Right forelimb (tissue), 1 donor: ENCODE results near the gene ZNF324B.
"Not testable (repeated sequence)": the region's sequence is repeated elsewhere in the genome, so short reads cannot be mapped to it uniquely, and the experiment has no call there.

Experiments used
- DNase-seq: peaks from one replicate; pipeline ENCODE4 v3.0.0-alpha.2; 2018

Gene ZNF324B

DNA sequence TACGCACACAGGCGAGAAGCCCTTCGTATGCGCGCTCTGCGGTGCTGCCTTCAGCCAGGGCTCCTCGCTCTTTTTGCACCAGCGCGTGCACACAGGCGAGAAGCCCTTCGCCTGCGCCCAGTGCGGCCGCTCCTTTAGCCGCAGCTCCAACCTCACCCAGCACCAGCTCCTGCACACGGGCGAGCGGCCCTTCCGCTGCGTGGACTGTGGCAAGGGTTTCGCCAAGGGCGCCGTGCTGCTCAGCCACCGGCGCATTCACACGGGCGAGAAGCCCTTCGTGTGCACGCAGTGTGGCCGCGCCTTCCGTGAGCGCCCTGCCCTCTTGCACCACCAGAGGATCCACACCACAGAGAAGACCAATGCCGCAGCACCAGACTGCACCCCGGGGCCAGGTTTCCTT, 4.7 kb downstream of the ZNF324B start:
- no peak for DNase-seq

DNA sequence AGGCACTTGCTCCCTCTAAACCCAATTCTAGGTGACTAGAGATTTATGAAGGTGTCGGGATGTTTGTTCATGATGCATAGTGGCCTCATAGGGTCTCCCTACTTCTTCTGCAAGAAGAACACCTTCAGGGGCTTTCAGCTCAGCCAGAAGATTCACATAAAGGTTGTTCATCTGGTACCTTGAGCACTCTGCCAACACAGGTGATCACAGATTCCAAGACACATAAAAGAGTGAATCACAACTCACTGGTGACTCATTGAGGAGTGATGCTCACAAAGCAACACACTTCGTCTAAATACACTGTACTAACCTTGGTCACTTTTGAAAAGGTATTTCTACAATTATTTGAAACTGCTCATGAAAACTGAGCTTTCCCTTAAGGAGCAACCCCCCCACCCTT, 8.6 kb downstream of the ZNF324B start:
- no peak for DNase-seq

DNA sequence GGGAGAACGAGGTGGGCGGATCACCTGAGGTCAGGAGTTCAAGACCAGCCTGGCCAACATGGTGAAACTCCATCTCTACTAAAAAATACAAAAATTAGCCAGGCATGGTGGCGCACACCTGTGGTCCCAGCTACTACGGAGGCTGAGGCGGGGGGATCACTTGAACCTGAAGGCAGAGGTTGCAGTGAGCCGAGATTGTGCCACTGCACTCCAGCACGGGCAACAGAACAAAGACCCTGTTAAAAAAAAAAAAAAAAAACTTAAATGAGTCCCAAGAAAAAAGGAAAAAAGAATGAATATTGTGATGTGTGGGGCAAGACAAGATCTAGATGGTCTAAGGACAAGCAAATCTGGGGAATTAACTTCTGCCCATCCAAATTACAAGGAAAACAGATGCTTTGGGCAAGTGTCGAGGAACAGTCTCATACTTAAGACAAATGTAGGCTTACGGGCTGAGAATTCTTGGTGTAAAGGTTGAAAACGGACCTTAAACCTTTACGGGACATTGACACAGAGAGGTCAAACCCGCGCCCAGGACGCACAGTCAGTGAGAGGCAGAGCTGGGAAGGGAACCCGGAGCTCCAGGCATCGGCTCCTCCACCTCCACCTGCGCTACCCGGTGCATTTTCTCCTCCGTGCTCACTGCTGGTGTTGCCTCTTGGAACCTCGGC, 14.8 kb downstream of the ZNF324B start:
- no peak for DNase-seq

DNA sequence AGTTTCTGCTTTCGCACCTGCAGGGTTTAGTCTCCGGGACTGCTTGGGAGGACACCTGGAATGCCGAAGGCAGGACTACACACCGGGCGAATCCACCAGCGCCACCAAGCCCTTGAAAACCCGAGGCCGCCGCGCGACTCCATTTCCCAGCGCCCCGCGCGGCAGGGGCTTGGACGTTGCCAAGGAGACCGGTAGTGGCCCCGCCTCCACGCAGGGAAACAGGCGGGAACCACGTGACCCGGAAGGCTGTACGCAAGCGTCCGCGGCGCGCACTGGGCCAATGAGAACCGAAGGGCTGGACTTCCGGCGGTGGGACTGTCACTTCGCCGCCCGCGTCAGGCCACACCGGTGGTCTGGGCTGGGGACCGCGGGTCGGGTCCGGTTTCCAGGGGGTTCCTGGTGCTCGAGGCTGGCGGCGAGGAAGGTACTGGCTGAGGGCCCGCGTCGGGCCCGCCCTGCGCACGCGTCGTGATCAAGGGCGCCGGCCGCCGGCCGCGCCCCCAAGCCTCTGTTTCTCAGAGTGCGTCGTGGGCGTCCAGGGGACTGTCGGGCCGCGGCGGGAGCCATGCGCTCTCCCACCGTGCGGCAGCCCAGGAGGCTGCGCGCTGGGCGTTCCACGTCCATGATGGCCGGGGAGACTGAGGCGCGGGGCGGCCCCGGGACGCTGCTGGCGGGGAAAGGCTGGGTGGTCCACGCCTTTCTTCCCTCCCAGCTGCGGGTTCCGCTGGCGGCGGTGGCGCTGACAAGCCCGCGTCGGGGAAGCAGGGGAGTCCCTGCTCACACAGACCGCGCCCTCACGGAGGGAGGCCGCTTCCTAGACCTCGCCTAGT, 15.6 kb downstream of the ZNF324B start, which contains the start of gene ZNF324:
Gene ZNF324, plus strand, starts transcription at position 321 of the 830 bp plus-strand sequence. CDS start 2,106 bp downstream, outside the sequence.
- DNase-seq, result peak; percentile 97

DNA sequence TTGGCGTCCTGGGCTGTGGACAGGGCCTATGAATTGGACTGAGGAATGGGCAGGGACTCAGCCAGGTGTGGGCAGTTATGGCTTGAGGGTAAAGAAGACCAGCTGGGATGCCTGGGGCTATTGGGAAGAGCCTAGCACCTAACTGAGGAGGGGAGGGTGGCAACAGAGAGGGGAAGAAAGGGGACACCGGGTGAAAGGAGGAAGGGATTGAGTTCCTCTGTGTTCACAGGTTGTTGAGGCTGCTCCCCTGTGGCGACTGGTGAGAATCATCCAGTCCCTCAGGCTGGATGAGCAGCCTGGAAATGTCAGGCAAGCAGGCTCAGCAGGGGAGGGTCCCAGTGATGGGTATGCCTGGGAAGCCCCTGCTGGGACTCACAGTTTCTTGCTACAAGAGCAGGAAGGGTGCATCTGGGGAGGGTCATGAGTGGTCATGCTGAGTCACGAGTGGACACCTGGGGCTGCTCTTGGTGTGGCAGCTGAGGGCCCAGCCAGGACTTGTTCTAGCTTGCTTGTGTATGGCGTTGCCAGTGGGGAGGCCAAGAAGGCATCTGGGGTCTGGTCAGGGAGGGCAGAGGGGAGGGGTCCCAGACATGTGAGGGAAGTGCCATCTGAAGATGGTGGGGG, 16.9 kb downstream of the ZNF324B start:
- DNase-seq, result no peak

DNA sequence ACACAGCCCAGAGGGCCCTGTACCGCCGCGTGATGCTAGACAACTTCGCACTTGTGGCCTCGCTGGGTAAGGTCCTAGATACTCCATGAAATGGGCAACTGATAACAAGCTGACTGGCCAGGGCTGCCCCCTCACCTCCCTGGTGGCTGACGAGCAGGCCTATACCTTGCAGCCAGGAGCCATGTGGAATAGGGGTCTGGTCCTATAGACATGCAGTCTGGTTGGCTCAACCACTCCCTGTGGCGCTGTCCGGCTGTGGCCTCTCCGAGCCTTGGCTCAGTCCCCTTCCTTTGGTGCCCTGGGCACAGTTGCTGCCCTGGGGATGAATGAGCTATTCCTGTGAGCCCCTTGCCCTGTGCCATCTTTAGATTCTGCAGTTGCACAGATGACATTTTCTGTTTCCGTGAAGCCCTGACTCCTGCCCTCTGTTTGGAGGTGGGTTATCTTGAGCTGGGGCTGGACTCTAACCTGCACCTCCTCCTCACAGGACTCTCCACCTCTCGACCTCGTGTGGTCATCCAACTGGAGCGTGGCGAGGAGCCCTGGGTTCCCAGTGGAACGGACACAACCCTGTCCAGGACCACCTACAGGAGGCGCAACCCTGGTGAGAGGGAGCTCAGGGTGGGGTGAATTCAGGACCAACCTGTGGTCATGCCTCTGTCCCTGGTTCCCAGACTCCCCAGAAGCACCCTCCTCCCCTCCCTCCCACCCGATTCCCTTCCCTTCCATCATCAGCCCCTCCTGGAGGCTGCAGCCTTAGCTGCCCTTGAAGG, 18.0 kb downstream of the ZNF324B start:
- DNase-seq, result no peak

DNA sequence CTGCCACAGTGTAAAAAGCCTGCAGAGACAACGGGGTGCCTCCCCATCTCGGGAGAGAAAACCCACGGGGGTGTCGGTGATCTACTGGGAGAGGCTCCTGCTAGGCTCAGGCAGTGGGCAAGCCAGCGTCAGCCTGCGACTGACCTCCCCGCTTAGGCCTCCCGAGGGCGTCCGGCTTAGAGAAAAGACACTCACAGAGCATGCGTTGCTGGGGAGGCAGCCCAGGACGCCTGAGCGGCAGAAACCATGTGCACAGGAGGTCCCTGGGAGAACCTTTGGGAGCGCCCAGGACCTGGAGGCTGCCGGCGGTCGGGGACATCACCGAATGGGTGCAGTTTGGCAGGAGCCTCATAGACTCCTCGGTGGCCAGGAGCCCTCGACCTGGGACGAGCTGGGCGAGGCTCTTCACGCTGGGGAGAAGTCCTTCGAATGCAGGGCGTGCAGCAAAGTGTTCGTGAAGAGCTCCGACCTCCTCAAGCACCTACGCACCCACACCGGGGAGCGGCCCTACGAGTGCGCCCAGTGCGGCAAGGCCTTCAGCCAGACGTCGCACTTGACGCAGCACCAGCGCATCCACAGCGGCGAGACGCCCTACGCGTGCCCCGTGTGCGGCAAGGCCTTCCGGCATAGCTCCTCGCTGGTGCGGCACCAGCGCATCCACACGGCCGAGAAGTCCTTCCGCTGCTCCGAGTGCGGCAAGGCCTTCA, 19.6 kb downstream of the ZNF324B start:
- not testable (repeated sequence) for DNase-seq

DNA sequence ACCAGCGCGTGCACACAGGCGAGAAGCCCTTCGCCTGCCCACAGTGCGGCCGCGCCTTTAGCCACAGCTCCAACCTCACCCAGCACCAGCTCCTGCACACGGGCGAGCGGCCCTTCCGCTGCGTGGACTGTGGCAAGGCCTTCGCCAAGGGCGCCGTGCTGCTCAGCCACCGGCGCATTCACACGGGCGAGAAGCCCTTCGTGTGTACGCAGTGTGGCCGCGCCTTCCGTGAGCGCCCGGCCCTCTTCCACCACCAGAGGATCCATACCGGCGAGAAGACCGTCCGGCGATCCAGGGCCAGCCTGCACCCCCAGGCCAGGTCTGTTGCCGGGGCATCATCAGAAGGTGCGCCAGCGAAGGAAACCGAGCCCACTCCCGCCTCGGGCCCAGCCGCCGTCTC, 20.3 kb downstream of the ZNF324B start:
- DNase-seq, result no peak

DNA sequence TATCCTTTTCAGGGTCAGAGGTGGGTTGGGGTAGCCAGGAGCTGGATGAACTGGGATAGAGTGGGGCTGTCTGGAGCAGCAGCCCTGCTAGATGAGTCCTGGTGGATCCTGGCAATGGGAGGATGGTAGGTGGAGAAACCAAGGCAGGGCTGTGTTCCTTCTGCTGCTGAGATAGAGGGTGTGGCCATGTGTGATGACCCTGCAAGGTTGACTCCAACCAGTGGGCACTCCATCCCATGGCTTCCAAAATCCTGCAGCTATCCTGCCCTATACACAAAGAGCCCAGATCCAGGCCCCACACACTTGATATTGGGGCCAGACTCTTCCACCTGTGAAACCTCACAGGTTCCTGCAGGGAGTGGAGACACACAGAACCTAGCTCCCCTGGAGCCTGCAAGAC, 22.4 kb downstream of the ZNF324B start:
- no peak for DNase-seq

DNA sequence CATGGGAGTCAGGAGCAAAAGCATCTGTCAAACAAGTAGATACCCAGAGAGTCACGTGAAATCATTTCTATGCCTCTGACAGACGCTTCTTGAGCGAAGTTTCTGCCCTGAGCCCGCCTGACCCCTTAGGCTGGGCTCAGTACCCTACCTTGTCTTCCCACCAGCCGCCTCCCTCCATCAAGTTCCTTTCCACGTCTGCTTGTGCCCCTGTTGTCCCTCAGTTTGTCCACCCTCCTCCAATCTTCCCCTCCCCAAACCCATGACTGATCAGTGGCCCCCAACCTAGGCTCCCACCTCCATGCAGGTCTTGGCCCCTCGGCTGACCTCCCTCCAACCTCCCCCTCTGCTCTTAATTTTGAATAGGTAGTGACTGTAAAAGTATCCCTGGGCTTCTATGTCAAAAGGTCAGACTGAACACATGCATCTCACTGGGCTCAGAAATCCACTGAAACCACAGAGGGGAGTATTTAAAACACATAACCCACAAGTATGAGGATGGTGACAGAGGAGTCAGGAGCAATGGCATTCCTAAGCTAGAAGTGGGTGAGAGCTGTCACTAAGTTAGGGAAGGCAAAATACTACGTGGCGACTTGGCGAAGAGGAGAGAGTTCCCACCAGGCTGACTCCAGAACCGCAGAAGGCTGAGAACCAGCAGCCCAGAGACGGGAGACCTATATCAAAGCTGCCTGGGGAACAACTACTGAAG, 23.0 kb downstream of the ZNF324B start:
- no peak for DNase-seq

DNA sequence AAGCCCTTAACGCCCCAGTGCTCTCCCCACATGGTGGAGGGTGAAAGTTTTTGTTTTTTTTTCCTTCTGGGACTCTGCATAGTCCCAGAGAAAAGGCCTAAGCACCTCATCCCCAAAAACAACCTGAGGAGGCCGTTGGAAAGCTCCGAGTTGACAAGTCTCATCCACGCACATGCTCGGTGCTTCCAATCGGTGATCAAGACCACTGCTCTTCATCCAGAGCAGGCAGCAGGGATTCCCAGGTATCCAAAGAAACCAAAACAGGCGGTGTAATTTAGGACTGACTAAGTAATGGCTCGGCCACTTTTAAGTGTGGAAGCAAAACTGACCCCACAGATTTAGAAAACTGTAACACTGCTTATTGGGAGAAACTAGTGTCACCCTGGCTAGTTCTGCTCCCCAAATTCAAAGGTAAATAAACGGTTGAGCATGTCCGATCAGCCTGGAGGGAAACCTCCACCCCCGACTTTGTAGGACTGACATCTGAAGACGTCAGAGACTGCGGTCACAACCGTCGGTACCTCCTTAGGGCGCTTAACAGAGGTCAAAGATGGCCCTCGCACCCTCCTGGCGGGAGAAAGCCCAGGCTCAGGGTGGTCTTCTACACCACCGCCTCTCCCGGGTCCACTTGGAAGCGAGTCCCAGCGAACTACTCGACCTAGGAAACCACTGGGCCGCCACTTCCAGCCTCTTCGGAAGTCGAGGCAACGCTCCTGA, 23.7 kb downstream of the ZNF324B start:
- DNase-seq, result no peak

DNA sequence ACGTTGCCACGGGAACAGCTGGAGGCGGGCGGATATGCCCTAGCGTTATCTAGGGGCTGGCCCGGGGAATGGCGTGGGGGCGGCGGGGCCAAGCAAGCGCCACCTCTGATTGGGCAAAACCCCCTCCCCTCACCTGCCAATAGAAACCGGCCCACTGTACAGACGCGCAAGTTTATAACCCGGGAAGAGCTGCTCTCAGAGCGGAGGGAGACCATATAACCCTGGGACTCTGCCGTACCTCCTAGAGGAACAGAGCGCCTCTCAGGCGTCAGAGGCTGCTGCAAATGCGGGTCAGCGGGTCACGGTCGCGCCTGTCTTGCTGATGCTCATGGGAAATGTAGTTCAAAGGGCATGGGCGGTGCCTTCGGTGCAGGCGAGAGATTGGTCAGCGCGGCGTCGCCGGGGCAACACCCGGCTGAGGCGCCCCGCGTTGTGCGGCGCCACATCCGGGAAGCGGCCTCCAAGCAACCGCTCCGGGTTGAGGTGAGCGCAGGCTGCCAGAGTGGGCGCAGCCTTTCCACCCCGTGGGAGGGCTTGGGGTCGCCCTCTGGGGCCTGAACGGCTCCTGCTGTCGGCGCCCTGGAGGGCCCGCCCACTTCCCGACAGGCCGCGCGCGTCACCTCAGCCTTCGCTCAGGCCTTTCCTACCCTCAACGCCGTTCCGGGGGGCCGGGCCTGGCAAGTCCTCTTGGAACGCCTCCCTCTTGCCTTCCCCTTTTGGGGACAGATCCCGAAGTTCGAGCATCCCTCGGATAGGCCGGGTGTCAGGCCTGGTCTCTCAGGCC, 24.5 kb downstream of the ZNF324B start, which contains the start of gene ZNF446:
Gene ZNF446, plus strand, starts transcription at position 639 of the 784 bp plus-strand sequence. CDS start 867 bp downstream, outside the sequence.
- peak; percentile 97 for DNase-seq

DNA sequence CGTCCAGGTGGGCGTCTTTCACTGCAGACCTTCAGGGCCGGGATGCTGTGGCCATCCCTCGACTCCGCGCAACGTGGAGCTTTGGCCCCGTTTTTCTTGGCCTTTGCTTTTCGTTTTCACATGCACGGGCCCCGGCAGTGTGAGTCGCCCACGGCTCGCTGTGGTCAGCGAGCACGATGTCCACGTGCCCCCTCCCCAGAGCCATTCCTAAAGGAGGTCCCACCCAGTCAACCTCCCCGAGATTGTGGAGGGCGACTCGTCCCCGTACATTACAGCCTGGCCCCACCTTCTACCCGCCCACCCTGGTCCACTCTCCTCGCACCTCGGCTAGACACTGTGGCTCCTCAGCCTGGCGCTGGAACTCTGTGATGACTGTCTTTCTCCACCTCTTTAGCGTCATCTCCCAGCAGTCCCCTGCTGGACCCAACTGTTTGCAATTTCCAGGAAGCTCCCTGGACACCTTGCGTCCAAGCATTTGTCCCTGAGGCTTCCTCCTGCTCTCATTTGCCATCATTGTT, 25.1 kb downstream of the ZNF324B start:
- no peak for DNase-seq

DNA sequence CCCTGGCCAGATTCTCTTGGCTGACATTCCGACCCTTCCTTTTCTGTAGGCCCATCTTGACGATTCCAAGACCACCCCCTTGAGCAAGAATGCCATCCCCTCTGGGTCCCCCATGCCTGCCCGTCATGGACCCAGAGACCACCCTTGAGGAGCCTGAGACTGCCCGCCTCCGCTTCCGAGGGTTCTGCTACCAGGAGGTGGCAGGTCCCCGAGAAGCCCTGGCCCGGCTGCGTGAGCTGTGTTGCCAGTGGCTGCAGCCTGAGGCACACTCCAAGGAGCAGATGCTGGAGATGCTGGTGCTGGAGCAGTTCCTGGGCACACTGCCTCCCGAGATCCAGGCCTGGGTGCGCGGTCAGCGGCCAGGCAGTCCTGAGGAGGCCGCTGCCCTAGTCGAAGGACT, 25.7 kb downstream of the ZNF324B start:
- no peak for DNase-seq

DNA sequence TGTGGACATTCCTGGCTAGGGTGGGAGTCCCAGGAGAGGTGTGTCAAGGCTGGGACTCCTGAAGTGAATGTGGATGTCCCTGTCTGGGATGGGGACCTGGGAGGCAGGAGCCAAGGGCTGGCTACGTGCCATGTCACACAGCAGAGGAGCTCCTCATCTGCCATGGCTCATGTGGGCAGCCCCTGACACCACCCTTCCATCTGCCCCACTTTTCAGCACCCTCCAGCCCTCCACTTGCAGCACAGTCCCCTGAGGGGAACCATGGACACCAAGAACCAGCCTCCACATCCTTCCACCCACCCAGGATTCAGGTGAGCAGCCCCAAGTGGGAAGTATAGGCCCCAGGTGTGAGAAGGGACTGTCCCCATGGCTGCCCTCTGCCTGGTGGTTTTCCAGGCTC, 26.4 kb downstream of the ZNF324B start:
- no peak for DNase-seq

DNA sequence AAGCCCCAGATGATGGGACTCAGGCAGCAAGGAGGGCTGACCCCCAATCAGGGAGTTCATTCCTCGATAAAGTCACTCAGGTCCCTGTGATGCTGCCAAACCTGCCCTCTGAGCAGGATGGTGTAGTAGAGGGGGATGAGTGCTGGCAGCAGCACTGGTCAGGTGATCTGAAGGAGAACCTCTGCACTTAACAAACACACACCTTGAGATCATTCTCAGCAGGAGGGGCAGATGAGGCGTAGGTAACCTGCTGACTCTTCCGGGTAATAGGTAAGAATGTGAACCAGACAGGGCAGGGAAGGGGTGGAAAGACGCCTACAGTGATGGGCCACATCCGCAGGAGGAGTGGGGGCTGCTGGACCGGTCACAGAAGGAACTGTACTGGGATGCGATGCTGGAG, 27.9 kb downstream of the ZNF324B start:
- no peak for DNase-seq

DNA sequence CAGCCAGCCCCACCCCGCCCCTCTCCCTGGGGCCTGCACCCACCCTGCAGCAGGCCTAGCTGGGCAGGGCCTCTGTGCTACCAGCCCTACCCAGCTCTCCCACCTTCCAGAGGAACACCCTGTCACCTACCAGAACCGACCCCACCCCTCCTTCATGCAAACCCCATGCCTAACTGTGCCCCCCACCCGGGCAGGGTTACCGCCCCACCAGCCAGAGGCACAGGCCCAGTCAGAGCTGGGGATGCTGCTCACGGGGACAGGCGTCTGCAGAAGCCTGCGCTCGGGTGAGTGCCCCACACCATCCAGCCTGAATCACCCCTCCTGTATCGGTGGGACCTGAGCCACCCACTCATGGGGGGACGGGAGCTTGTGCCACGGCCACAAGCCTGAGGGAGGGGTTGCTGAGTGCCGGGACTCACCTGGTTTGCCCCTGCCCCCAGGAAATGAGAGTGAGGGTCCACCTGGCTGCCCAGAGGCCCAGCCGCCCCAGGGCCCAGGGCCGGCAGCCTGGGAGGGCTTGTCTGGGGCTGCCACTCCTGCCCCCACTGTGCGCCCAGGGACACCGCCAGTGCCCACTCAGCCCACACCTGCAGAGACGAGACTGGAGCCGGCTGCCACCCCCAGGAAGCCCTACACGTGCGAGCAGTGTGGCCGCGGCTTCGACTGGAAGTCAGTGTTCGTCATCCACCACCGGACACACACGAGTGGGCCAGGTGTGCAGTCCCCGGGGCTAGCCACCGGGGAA, 28.5 kb downstream of the ZNF324B start:
- DNase-seq, result no peak

DNA sequence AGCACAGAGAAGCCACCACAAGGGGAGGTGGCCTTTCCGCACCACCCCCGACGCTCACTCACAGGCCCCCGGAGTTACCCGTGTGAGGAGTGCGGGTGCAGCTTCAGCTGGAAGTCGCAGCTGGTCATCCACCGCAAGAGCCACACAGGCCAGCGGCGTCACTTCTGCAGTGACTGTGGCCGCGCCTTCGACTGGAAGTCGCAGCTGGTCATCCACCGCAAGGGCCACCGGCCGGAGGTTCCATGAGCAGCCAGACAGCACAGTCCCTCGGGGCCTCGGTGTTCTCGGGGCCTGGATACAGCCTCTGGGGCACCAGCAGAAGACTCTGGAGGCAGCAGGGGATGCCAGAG, 29.0 kb downstream of the ZNF324B start:
- DNase-seq, result no peak

DNA sequence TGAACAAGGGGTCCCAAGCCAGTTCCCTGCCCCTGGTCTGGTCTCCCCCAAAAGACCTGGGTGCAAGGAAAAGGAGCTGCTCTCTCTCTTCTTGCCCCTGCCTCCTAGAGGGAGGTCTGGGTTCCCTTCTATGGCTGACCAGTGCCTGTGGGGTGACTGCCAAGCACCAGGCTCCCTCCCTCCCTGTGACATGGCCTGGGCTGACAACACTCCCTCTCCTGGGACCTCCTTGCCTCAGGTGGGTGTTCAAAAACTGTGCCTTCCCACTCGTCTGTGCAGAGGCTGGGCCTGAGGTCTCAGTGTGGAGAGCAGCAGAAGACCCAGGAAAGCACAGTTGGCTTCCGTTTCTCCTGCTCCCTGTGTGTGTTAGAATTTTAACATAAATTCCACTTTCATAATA, 29.4 kb downstream of the ZNF324B start:
- no peak for DNase-seq
